K562 (cell line): ENCODE measurements around the gene OLFML2A. TPM values are rescaled to one million over a fixed set of nuclear protein-coding genes. Genes with fewer than 3 reads are reported as not detected.
A peak's percentile ranks its signal among the peaks of the same experiment; 100 is the strongest.

Source experiments
- ATAC-seq: fragments of 200-7000 bp; cut with Tn5 transposase; 3 replicates; pipeline ENCODE4 v1.9.1; 2020; ENCODE audit warnings: moderate library complexity
- BruUV-seq: library from RNA; stranded (reverse); fragments of 400-500 nt; replicated peaks from 2 replicates; lab custom pipeline; 2021; lab: Mats Ljungman, UMichigan
- CTCF ChIA-PET: fragments of 300-600 bp; formaldehyde crosslinking; extraction: SDS; loops from one replicate; lab custom pipeline; 2021; ENCODE audit warnings: low intra/inter-chr PET ratio; lab: Yijun Ruan, JAX
- POLR2A ChIA-PET: fragments of 300-600, 350-650 bp; sonication (Branson Sonifier 250); formaldehyde crosslinking; extraction: SDS; loops from one replicate; lab custom pipeline; 2021; ENCODE audit warnings: antibody characterized with exemption, inconsistent platforms; lab: Yijun Ruan, JAX
- DNase-seq, 4 experiments: peaks; one replicate each; pipeline versions ENCODE4 v3.0.0 to v3.0.0-alpha.2; 2011 to 2018; ENCODE audit warnings: low spot score in 3 of 4, mixed read lengths in 3 of 4; ENCODE audit errors: extremely low read depth in 1 of 4
- FAIRE-seq: peaks from 2 replicates; lab custom pipeline; 2011; peaks lifted over from hg19 to GRCh38; lab: Jason Lieb, UNC
- H2AFZ ChIP-seq: 2 replicates; pipeline ENCODE4 v1.6.0; 2011; ENCODE audit warnings: low read depth, low read length, control low read depth, inconsistent platforms
- H3K27ac ChIP-seq: fragments of 200-600 bp; 3 replicates; pipeline ENCODE4 v1.8.0; 2011; ENCODE audit warnings: low read depth, mild to moderate bottlenecking, control low read depth, inconsistent platforms, low read length, moderate library complexity, mixed read lengths; ENCODE audit errors: extremely low read depth
- H3K27me3 ChIP-seq, 2 experiments: fragments of 300-600 bp in 1 of 2; 2 replicates in 1 of 2; 3 replicates in 1 of 2; pipeline versions ENCODE4 v1.6.0 to v1.8.0; 2011; ENCODE audit warnings: inconsistent platforms in 2 of 2, low read length in 2 of 2, mild to moderate bottlenecking in 1 of 2, mixed read lengths in 1 of 2, moderate library complexity in 1 of 2; ENCODE audit not compliant: control insufficient read depth in 2 of 2, insufficient read depth in 2 of 2
- H3K36me3 ChIP-seq: fragments of 300-600 bp; 3 replicates; pipeline ENCODE4 v1.8.0; 2011; ENCODE audit warnings: mild to moderate bottlenecking, low read length, inconsistent platforms; ENCODE audit not compliant: control insufficient read depth, insufficient read depth
- H3K4me1 ChIP-seq, 2 experiments: fragments of 200-600 bp in 1 of 2; replicated peaks in 1 of 2; 2 replicates in 1 of 2; 3 replicates in 1 of 2; pipeline versions ENCODE4 v1.5.1 to v1.8.0; 2011; ENCODE audit warnings: inconsistent platforms in 2 of 2, low read length in 2 of 2, mild to moderate bottlenecking in 1 of 2, mixed read lengths in 1 of 2, moderate library complexity in 1 of 2; ENCODE audit not compliant: control insufficient read depth in 2 of 2, insufficient read depth in 2 of 2
- H3K4me2 ChIP-seq: 2 replicates; pipeline ENCODE4 v1.6.1; 2011; ENCODE audit warnings: low read length, control low read depth, inconsistent platforms, mixed read lengths; ENCODE audit not compliant: insufficient read depth
- H3K4me3 ChIP-seq: fragments of 200-600 bp; sonication (generic), shearing (Covaris generic); 2 replicates; pipeline ENCODE4 v1.5.1; 2016; ENCODE audit warnings: control low read depth, inconsistent platforms
- H3K79me2 ChIP-seq: fragments of 200-600 bp; 3 replicates; pipeline ENCODE4 v1.8.0; 2011; ENCODE audit warnings: low read length, inconsistent platforms; ENCODE audit not compliant: control insufficient read depth, insufficient read depth
- H3K9ac ChIP-seq, 2 experiments: 2 replicates each; pipeline versions ENCODE4 v1.6.0 to v1.6.1; 2011; ENCODE audit warnings: low read depth in 2 of 2, low read length in 2 of 2, control low read depth in 1 of 2, inconsistent platforms in 1 of 2, mild to moderate bottlenecking in 1 of 2, mixed read lengths in 1 of 2; ENCODE audit not compliant: insufficient read depth in 1 of 2
- H3K9me1 ChIP-seq: one replicate; pipeline ENCODE4 v1.6.0; 2011; ENCODE audit warnings: inconsistent platforms, mild to moderate bottlenecking, low read length, moderate library complexity; ENCODE audit not compliant: control insufficient read depth, insufficient read depth
- H3K9me3 ChIP-seq: replicated peaks from 2 replicates; pipeline ENCODE4 v1.5.1; 2011; ENCODE audit warnings: low read depth, low read length, inconsistent platforms; ENCODE audit not compliant: control insufficient read depth, insufficient read depth
- H4K20me1 ChIP-seq: replicated peaks from 2 replicates; pipeline ENCODE4 v1.6.1; 2011; ENCODE audit warnings: low read length, inconsistent platforms, mixed read lengths; ENCODE audit not compliant: control insufficient read depth, insufficient read depth
- MEF2A ChIP-seq: IDR thresholded peaks from 2 replicates; pipeline ENCODE4 v1.6.1; 2011; ENCODE audit warnings: low read depth, mild to moderate bottlenecking, low read length, moderate library complexity; ENCODE audit not compliant: control insufficient read depth
- REST ChIP-seq, 2 experiments: fragments of 450-650 bp; formaldehyde crosslinking in 1 of 2; IDR thresholded peaks; 2 replicates each; pipeline versions ENCODE4 v1.4.0 to v1.6.1; 2014 to 2020; ENCODE audit warnings: mild to moderate bottlenecking in 2 of 2, borderline replicate concordance in 1 of 2, low read depth in 1 of 2
- TRIM25 ChIP-seq: fragments of 450-650 bp; IDR thresholded peaks from 2 replicates; pipeline ENCODE4 v1.7.0; 2016; ENCODE audit warnings: borderline replicate concordance
- WGBS: fragments of 100-300 bp; shearing (Covaris generic); methylation state at CpG from one replicate; pipeline ENCODE4 v1.1.6; 2016; ENCODE audit warnings: low coverage, mixed read lengths; ENCODE audit not compliant: insufficient coverage; ENCODE audit errors: missing lambda C conversion rate; 5-methylcytosine and 5-hydroxymethylcytosine counted together
- in situ Hi-C: fragments of 300-500 bp; cut with MboI; formaldehyde crosslinking; loops from 4 replicates; pipeline ENCODE4 v1.15.0; 2018; ENCODE audit warnings: inconsistent platforms, mixed read lengths
- intact Hi-C: fragments of 100-400 bp; cut with micrococcal nuclease; formaldehyde crosslinking; loops from 2 replicates; pipeline ENCODE4 v1.14.2; 2022
- polyA plus RNA-seq, 8 experiments: library from polyadenylated mRNA; depleted of rRNA in 4 of 8; stranded (reverse) in 5 of 8; unstranded in 3 of 8; fragments of >200 nt; fragmentation: Nextera tagmentation in 2 of 8; fragmentation: Illumina TruSeq in 1 of 8; extraction: Ambion mirVana in 2 of 8; extraction: Trizol in 1 of 8; gene quantifications; 2 replicates each; pipeline versions ENCODE4 v1.2.1 to v1.2.3, GENCODE V29; 2011 to 2014; ENCODE audit warnings: inconsistent platforms in 1 of 8, missing spikeins in 1 of 8
- total RNA-seq, 7 experiments: library from RNA; depleted of rRNA in 6 of 7; stranded (reverse); fragments of >200 nt in 6 of 7; fragmentation: Illumina TruSeq in 2 of 7; extraction: Trizol in 2 of 7; gene quantifications; 2 replicates each; pipeline versions ENCODE4 v1.2.1 to v1.2.3, GENCODE V29; 2011 to 2021; ENCODE audit warnings: low replicate concordance in 1 of 7
- TF ChIP-seq, protein P1 (sequence below): fragments of 250-450 bp; sonication (Bioruptor Pico); IDR thresholded peaks from 2 replicates; pipeline ENCODE4 v1.5.0; 2021; ENCODE audit warnings: mild to moderate bottlenecking, moderate library complexity

The OLFML2A gene
- total and polyA plus RNA-seq, 9 of the 15 experiments (the other 6 are each of a cell fraction or from before 2014, with no cell fraction given): 0.16 TPM; not detected in 8

DNA sequence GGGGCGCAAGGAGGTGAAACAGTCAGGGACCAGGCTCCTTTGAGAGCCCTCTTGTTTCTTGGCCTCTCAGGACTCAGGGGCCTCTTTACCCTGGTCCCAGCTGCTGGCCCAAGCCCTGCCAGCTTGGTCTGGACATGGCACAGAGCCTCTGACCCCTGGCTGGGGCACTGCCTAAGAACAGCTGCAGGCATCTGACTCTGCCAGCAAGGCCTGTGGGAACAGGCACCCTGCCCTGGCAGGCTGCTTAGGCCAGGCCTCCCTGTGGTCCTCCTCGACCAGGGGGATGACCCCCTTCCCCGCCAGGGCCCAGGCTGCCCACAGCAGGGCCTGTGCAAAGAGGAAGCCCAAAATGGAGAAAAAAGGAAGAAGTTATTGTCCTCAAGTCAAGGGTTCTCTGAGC lies 25.5 kb downstream of the OLFML2A start:
- Histone ChIP-seq H3K4me3 (no peak overlapping the region), H3K4me2 (no peak overlapping the region), H2AFZ (no peak overlapping the region), H3K4me1 (peaks cover 2 to 13% of the 10 kb centered on the region in 2 experiments; a peak in 2 of 5 replicates), H4K20me1 (no peaks in the 10 kb centered on the region), H3K9me1 (no peaks in the 10 kb centered on the region), H3K9ac (0 out of 4 replicates have a peak overlapping the region, but pooled peaks of 1 of the 2 experiments have one; percentile 56), H3K9me3 (no peaks in the 10 kb centered on the region), H3K36me3 (no peaks in the 10 kb centered on the region), H3K27ac (no peak overlapping the region), H3K27me3 (peaks cover 4 to 29% of the 10 kb centered on the region in 2 experiments; a peak in 3 of 5 replicates), H3K79me2 (no peaks in the 10 kb centered on the region)
- no TSS peak for BruUV-seq
- ATAC-seq: no peak
- in situ Hi-C loops (no loop called here), intact Hi-C loops (no loop called here)
- ChIA-PET POLR2A (interaction anchor here (1.0 to 1.1 kb wide), 2 partner anchors 19 to 20 kb away, joined by 3 read pairs; no protein-coding TSS in a partner anchor), CTCF (no interaction called here)
- 10% methylated on average over 3 of the region's 3 CpGs for WGBS
- no peak for DNase-seq
- FAIRE-seq: no peak
- TF ChIP-seq TRIM25: no peak
- TF ChIP-seq REST (IDR thresholded peaks at IDR 0.05; ENCODE audit: borderline replicate concordance): no peak
- TF ChIP-seq REST (CRISPR knock-in tag; IDR thresholded peaks at IDR 0.05; ENCODE audit: low read depth): no peak
- TF ChIP-seq, protein P1, sequence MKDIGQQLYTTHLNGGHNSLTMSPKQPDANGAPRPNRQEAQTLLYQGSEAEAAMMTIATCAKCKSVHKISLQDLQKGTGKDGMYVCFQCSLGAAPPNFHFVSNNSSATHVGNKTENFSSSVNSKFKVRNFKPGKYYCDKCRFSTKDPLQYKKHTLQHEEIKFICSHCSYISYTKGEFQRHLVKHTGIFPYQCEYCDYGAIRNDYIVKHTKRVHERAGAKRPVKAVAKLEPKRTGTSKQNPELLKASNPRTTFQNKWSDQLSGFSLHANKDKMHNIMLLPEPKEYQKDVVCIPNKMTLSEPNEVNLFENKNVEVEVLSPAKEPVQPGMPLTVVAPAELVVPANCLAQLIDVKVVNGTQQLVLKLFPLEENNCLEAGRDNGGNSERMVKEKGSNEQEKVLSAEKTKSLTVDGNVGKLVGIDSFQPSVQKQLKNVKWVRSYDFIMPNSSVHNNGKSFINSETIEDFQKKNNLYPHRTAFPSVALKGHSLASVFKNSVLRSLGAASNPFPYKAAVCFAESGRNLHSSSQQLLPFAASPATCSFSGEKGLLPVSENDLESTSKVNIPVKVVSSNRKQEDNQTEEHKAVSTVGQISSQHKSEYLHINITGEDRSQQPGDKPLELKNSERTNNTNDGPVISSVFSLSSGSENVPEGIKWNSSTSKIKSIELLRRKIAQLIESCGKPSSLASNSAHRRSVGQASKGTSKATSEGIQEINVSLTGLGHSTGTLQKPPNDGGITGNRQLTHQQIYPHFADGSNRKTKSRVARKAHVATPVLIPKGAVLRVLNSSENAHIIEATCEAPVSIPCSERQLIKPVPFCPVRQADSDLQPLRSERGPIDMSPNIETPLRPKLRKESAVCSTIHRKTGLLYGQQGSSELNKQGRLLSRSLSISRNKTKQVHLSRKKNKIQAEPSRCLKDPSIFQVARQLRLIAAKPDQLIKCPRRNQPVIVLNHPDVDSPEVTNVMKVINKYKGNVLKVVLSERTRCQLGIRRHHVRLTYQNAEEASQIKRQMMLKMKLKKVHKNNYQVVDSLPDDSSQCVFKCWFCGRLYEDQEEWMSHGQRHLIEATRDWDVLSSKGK (CRISPR knock-in tag): no peak
- TF ChIP-seq MEF2A: no peak
